Smooth muscle cell (in vitro differentiated cells): ENCODE data around the gene LAMP5. TPM values are rescaled to one million over a fixed set of nuclear protein-coding genes. Genes with fewer than 3 reads are reported as not detected.

Experiments used
- DNase-seq: peaks from one replicate; lab custom pipeline; 2025; ENCODE audit not compliant: unreplicated experiment; lab: John Stamatoyannopoulos, UW
- H2AFZ ChIP-seq: fragments of 200-600 bp; sonication (generic); 2 replicates; pipeline ENCODE4 v1.6.0; 2016; ENCODE audit warnings: antibody characterized with exemption, low read depth, mild to moderate bottlenecking
- H3F3A ChIP-seq: fragments of 200-600 bp; sonication (generic); 2 replicates; pipeline ENCODE4 v1.6.0; 2017; ENCODE audit warnings: antibody characterized with exemption, low read depth
- H3K27ac ChIP-seq: fragments of 200-600 bp; sonication (generic); 2 replicates; pipeline ENCODE4 v1.5.1; 2016; ENCODE audit warnings: low read depth, mild to moderate bottlenecking
- H3K27me3 ChIP-seq: fragments of 200-600 bp; sonication (generic); 2 replicates; pipeline ENCODE4 v1.6.1; 2016; ENCODE audit warnings: low read depth, mild to moderate bottlenecking
- H3K36me3 ChIP-seq: fragments of 200-600 bp; sonication (generic); 2 replicates; pipeline ENCODE4 v1.5.1; 2016; ENCODE audit warnings: low read depth
- H3K4me1 ChIP-seq: fragments of 200-600 bp; sonication (generic); 2 replicates; pipeline ENCODE4 v1.5.1; 2016; ENCODE audit warnings: low read depth
- H3K4me2 ChIP-seq: fragments of 200-600 bp; sonication (generic); 2 replicates; pipeline ENCODE4 v1.6.0; 2016; ENCODE audit warnings: mild to moderate bottlenecking
- H3K4me3 ChIP-seq: fragments of 200-600 bp; sonication (generic); 2 replicates; pipeline ENCODE4 v1.5.1; 2016; ENCODE audit warnings: mild to moderate bottlenecking
- H3K79me2 ChIP-seq: fragments of 200-600 bp; sonication (generic); 2 replicates; pipeline ENCODE4 v1.6.0; 2016; ENCODE audit warnings: low read depth, mild to moderate bottlenecking
- H3K9ac ChIP-seq: fragments of 200-600 bp; sonication (generic); 2 replicates; pipeline ENCODE4 v1.6.0; 2016; ENCODE audit warnings: low read depth
- H3K9me3 ChIP-seq: fragments of 200-600 bp; sonication (generic); replicated peaks from 2 replicates; pipeline ENCODE4 v1.5.1; 2016; ENCODE audit warnings: low read depth
- H4K20me1 ChIP-seq: fragments of 200-600 bp; sonication (generic); 2 replicates; pipeline ENCODE4 v1.6.0; 2016; ENCODE audit warnings: low read depth
- CTCF ChIP-seq: fragments of 200-600 bp; sonication (generic); IDR thresholded peaks from 2 replicates; pipeline ENCODE4 v1.5.1; 2017; ENCODE audit warnings: borderline replicate concordance, mild to moderate bottlenecking, antibody characterized with exemption; ENCODE audit not compliant: insufficient read depth, poor library complexity, severe bottlenecking
- WGBS: methylation state at CpG from one replicate; pipeline ENCODE4 v1.1.7; 2016; ENCODE audit warnings: low lambda C conversion rate; 5-methylcytosine and 5-hydroxymethylcytosine counted together
- polyA plus RNA-seq: library from polyadenylated mRNA; unstranded; fragments of >200 nt; fragmentation: Nextera tagmentation; extraction: Ambion mirVana; gene quantifications from 2 replicates; pipeline ENCODE4 v1.2.1, GENCODE V29; 2016
- total RNA-seq: library from RNA; depleted of rRNA; stranded (reverse); fragments of >200 nt; gene quantifications from 2 replicates; pipeline ENCODE4 v1.2.3, GENCODE V29; 2014

The LAMP5 gene
- total and polyA plus RNA-seq, 2 experiments from 2014 or later: 38.6 to 40.5 TPM

- H3F3A ChIP-seq: no peaks in the 10 kb centered on the region
- H2AFZ ChIP-seq: no peak overlapping the region
- H3K36me3 ChIP-seq: no peaks in the 10 kb centered on the region
- peaks cover 17% of the 10 kb centered on the region for H3K27me3 ChIP-seq
- no peak overlapping the region for H3K9ac ChIP-seq
- 91% methylated on average over 1 of the region's 1 CpG for WGBS
- DNase-seq: no peak
- no peak for TF ChIP-seq CTCF
- H3K27ac ChIP-seq: no peak overlapping the region
- no peaks in the 10 kb centered on the region for H3K79me2 ChIP-seq
- no peak overlapping the region for H3K4me3 ChIP-seq
- H3K4me1 ChIP-seq: no peaks in the 10 kb centered on the region
- H3K9me3 ChIP-seq: no peaks in the 10 kb centered on the region
- no peak overlapping the region for H3K4me2 ChIP-seq
- H4K20me1 ChIP-seq: no peaks in the 10 kb centered on the region
Measured at GRCh38 chr20:9491324-9491723, 23.1 kb upstream of the LAMP5 start.

DNA sequence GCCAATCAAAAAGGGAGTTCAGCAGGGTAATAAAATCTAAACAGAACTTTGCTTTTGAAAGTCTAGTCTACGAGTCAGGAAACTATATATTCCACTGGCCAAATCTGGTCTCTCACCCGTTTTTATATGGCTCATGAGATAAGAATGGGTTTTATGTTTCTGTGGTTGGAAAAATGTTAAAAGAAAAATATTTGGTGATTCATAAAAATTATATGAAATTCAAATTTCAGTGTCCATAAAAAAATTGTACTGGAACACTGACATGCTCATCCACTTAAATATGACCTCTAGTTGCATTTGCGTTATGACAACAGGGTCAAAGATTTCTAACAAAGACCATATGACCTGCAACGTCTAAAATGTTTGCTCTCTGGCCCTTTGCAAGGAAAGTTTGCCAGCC is 22.3 kb upstream of the LAMP5 start:
- WGBS: 76% methylated on average over 4 of the region's 4 CpGs
- H3K4me1 ChIP-seq: no peaks in the 10 kb centered on the region
- no peaks in the 10 kb centered on the region for H3K79me2 ChIP-seq
- H3F3A ChIP-seq: no peaks in the 10 kb centered on the region
- H3K27me3 ChIP-seq: peaks cover 17% of the 10 kb centered on the region
- no peak overlapping the region for H3K4me2 ChIP-seq
- H3K36me3 ChIP-seq: no peaks in the 10 kb centered on the region
- TF ChIP-seq CTCF: no peak
- no peak for DNase-seq
- H3K27ac ChIP-seq: no peak overlapping the region
- no peaks in the 10 kb centered on the region for H4K20me1 ChIP-seq
- no peak overlapping the region for H3K9ac ChIP-seq
- H3K9me3 ChIP-seq: no peaks in the 10 kb centered on the region
- no peak overlapping the region for H2AFZ ChIP-seq
- H3K4me3 ChIP-seq: no peak overlapping the region

- H2AFZ ChIP-seq: no peak overlapping the region
- no peak overlapping the region for H3K9ac ChIP-seq
- no peaks in the 10 kb centered on the region for H3F3A ChIP-seq
- no peaks in the 10 kb centered on the region for H3K36me3 ChIP-seq
- no peaks in the 10 kb centered on the region for H4K20me1 ChIP-seq
- H3K4me3 ChIP-seq: no peak overlapping the region
- DNase-seq: no peak
- no peaks in the 10 kb centered on the region for H3K9me3 ChIP-seq
- peaks cover 4% of the 10 kb centered on the region for H3K27me3 ChIP-seq
- TF ChIP-seq CTCF: no peak
- no peaks in the 10 kb centered on the region for H3K4me1 ChIP-seq
- H3K27ac ChIP-seq: no peak overlapping the region
- no peak overlapping the region for H3K4me2 ChIP-seq
- H3K79me2 ChIP-seq: no peaks in the 10 kb centered on the region
- WGBS: 96% methylated on average over 2 of the region's 2 CpGs
Measured at GRCh38 chr20:9493803-9494202, 20.6 kb upstream of the LAMP5 start.

GRCh38 chr20:9495701-9496100 is 18.7 kb upstream of the LAMP5 start:
- no peak overlapping the region for H3K9ac ChIP-seq
- 72% methylated on average over 2 of the region's 2 CpGs for WGBS

More at GRCh38 chr20:9495701-9496100, 18.7 kb upstream of the LAMP5 start:
- Histone ChIP-seq H3K4me3 (no peak overlapping the region), H3K27ac (no peak overlapping the region), H3K4me1 (no peaks in the 10 kb centered on the region), H3F3A (no peaks in the 10 kb centered on the region), H3K36me3 (no peaks in the 10 kb centered on the region), H3K9me3 (no peaks in the 10 kb centered on the region), H4K20me1 (no peaks in the 10 kb centered on the region), H3K4me2 (no peak overlapping the region), H3K27me3 (peaks cover 2% of the 10 kb centered on the region), H3K79me2 (no peaks in the 10 kb centered on the region), H2AFZ (no peak overlapping the region)
- no peak for TF ChIP-seq CTCF
- DNase-seq: no peak
